Measurements from ENCODE around the gene CLTB. TPM values are rescaled to one million over a fixed set of nuclear protein-coding genes. Genes with fewer than 3 reads are reported as not detected.
A peak's percentile ranks its signal among the peaks of the same experiment; 100 is the strongest.

The CLTB gene
- total and polyA plus RNA-seq, 2 of the 4 experiments (the other 2 are of a cell fraction) = 87.6 to 99.9 TPM

- TF ChIP-seq RAD21 (IDR thresholded peaks at IDR 0.05; ENCODE audit: low read length) (no peak), BHLHE40 (IDR thresholded peaks at IDR 0.05; ENCODE audit: low read depth, low read length) (no peak)
Observed at GRCh38 chr5:176446884-176447590, 30.7 kb upstream of the CLTB start (continued).

- Histone ChIP-seq H3K14ac (replicated peaks; ENCODE audit: low read depth, low read length) (no peak overlapping the region), H4K5ac (ENCODE audit: low read depth, low read length) (no peak overlapping the region), H2BK5ac (ENCODE audit: low read depth, low read length, poor library complexity, severe bottlenecking) (no peak overlapping the region), H2BK120ac (ENCODE audit: low read depth, low read length) (no peak overlapping the region), H3K56ac (ENCODE audit: extremely low read depth, insufficient read depth, low read length) (no peak overlapping the region), H3K79me1 (ENCODE audit: low read depth in 1 of 2, low read length in 2 of 2) (peaks cover 0 to 22% of the 10 kb centered on the region in 2 experiments; a peak in 3 of 4 replicates), H2BK20ac (ENCODE audit: low read depth, low read length) (no peak overlapping the region), H3K23ac (ENCODE audit: low read depth, low read length) (peak overlapping the region; percentile 31; the same call in 1 of the 2 replicates), H3K9me3 (ENCODE audit: control insufficient read depth, insufficient read depth, low read length) (no peaks in the 10 kb centered on the region), H2AK5ac (ENCODE audit: low read depth, low read length) (no peak overlapping the region), H3K9ac (ENCODE audit: low read depth, low read length) (no peak overlapping the region), H2AK9ac (replicated peaks; ENCODE audit: low read depth, low read length, poor library complexity) (no peak overlapping the region), H3K9me1 (ENCODE audit: insufficient read depth, low read length) (no peaks in the 10 kb centered on the region; the same call in 1 of the 2 replicates), H3K27ac (ENCODE audit: insufficient read depth, low read length) (no peak overlapping the region), H3K18ac (ENCODE audit: low read depth, low read length) (no peak overlapping the region), H3K4me2 (ENCODE audit: low read depth, low read length) (no peak overlapping the region), H4K20me1 (ENCODE audit: insufficient read depth, low read length) (no peaks in the 10 kb centered on the region), H2BK15ac (ENCODE audit: low read depth, low read length) (no peak overlapping the region), H2AFZ (replicated peaks; ENCODE audit: low read length, poor library complexity) (no peak overlapping the region), H3K27me3 (ENCODE audit: control insufficient read depth, insufficient read depth, low read length) (no peaks in the 10 kb centered on the region), H4K91ac (ENCODE audit: insufficient read depth, low read depth, low read length) (no peak overlapping the region), H3K4ac (ENCODE audit: low read depth, low read length) (no peak overlapping the region), H3K4me3 (ENCODE audit: insufficient read depth, low read depth, low read length) (no peak overlapping the region), H3K4me1 (ENCODE audit: control insufficient read depth, insufficient read depth, low read length) (peaks cover 3% of the 10 kb centered on the region), H3K36me3 (ENCODE audit: control insufficient read depth, insufficient read depth, low read length) (no peaks in the 10 kb centered on the region), H4K8ac (ENCODE audit: low read depth in 2 of 2, low read length in 2 of 2) (no peak overlapping the region)
- WGBS, 2 experiments (ENCODE audit: extremely low coverage in 2 of 2, insufficient read length in 1 of 2) = no CpG with 5 or more reads among the region's 9 CpGs
- no TSS peak for BruUV-seq (replicated peaks)
- ATAC-seq (ENCODE audit: low read depth) (no peak), DNase-seq (no peak)
- POLR2A ChIA-PET (ENCODE audit: unreplicated experiment) = no interaction called here
- CTCF ChIA-PET = no interaction called here
- in situ Hi-C loops (cut with MboI; ENCODE audit: low sequenced_read_pairs) = no loop called here
- intact Hi-C loops (cut with micrococcal nuclease) = no loop called here
- TF ChIP-seq POLR2A (IDR thresholded peaks at IDR 0.05; ENCODE audit: low read depth, low read length) = no peak
- no peak for TF ChIP-seq CEBPB (IDR thresholded peaks at IDR 0.05; ENCODE audit: low read depth, low read length)
- no peak for TF ChIP-seq RCOR1 (IDR thresholded peaks at IDR 0.05; ENCODE audit: insufficient replicate concordance, low read length)
- no peak for TF ChIP-seq SMC3 (IDR thresholded peaks at IDR 0.05; ENCODE audit: low read depth, low read length)
- no peak for TF ChIP-seq CHD1 (IDR thresholded peaks at IDR 0.05; ENCODE audit: low read depth, low read length)
- TF ChIP-seq NFE2L2 (IDR thresholded peaks at IDR 0.05; ENCODE audit: low read depth, low read length) = no peak
- no peak for TF ChIP-seq RAD21 (IDR thresholded peaks at IDR 0.05; ENCODE audit: low read length)
- TF ChIP-seq BHLHE40 (IDR thresholded peaks at IDR 0.05; ENCODE audit: low read depth, low read length) = no peak
- no peak for TF ChIP-seq MAZ (IDR thresholded peaks at IDR 0.05; ENCODE audit: borderline replicate concordance, low read depth, low read length)
- TF ChIP-seq MAFK (IDR thresholded peaks at IDR 0.05; ENCODE audit: low read depth, low read length) = no peak
- no peak for TF ChIP-seq RFX5 (IDR thresholded peaks at IDR 0.05; ENCODE audit: low read depth, low read length)
- TF ChIP-seq FOS (IDR thresholded peaks at IDR 0.05; ENCODE audit: low read depth, low read length) = no peak
- dilution Hi-C loops (cut with HindIII; ENCODE audit: low sequenced_read_pairs, unreplicated experiment) = no loop called here
Observed at GRCh38 chr5:176446028-176446665, 29.8 kb upstream of the CLTB start.

Measured in IMR-90 (cell line).